Left renal cortex interstitium (tissue), 4 donors: ENCODE data around the gene LAMP1. TPM values are rescaled to one million over a fixed set of nuclear protein-coding genes. Genes with fewer than 3 reads are reported as not detected.
A peak's percentile ranks its signal among the peaks of the same experiment; 100 is the strongest.
"Not testable (repeated sequence)": the region's sequence is repeated elsewhere in the genome, so short reads cannot be mapped to it uniquely, and the experiment has no call there.

ENCODE experiments used
- DNase-seq, 4 donors: peaks; one replicate each; pipeline ENCODE4 v3.0.0-alpha.2; 2013; ENCODE audit warnings: low read depth in 4 of 4, low spot score in 2 of 4, missing footprints in 1 of 4
- polyA plus RNA-seq, 4 donors: library from polyadenylated mRNA; unstranded; fragments of 120-200 nt; gene quantifications; one replicate each; pipeline ENCODE4 v1.2.1, GENCODE V29; 2013; ENCODE audit not compliant: insufficient read length in 4 of 4

LAMP1 gene, protein sequence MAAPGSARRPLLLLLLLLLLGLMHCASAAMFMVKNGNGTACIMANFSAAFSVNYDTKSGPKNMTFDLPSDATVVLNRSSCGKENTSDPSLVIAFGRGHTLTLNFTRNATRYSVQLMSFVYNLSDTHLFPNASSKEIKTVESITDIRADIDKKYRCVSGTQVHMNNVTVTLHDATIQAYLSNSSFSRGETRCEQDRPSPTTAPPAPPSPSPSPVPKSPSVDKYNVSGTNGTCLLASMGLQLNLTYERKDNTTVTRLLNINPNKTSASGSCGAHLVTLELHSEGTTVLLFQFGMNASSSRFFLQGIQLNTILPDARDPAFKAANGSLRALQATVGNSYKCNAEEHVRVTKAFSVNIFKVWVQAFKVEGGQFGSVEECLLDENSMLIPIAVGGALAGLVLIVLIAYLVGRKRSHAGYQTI
- polyA plus RNA-seq, result 100 to 1,000 TPM; 174 to 193 (median 182) TPM

- peak; percentile 92 to 98 (median 94) for DNase-seq
Observed at GRCh38 chr13:113296823-113297369, at the start of gene LAMP1. TSS of gene LAMP1 (plus strand) at chr13:113297239. CDS start at chr13:113297435, 196 bp downstream.

GRCh38 chr13:113252516-113253095 is 44.4 kb upstream of the LAMP1 start:
- DNase-seq, result no peak

GRCh38 chr13:113257908-113258307 is 39.1 kb upstream of the LAMP1 start:
- DNase-seq, result not testable (repeated sequence)

GRCh38 chr13:113258321-113259054 is 38.6 kb upstream of the LAMP1 start:
- no peak for DNase-seq

- DNase-seq, result no peak
Observed at GRCh38 chr13:113260996-113261395, 36.0 kb upstream of the LAMP1 start.

DNA sequence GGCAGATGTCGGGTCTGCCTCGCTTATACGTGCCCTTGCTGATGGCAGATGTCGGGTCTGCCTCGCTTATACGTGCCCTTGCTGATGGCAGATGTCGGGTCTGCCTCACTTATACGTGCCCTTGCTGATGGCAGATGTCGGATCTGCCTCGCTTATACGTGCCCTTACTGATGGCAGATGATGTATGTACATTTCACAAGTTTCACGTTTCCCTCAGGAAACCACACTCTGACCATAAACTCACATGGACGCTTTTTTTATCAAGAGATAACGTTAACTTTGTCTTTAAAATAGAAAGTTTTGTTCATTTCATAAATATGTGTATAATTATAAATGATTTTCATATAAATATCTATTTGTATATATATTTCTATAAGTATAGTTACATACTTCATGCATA is 34.0 kb upstream of the LAMP1 start:
- DNase-seq, result not testable (repeated sequence)

GRCh38 chr13:113267642-113268405 is 29.2 kb upstream of the LAMP1 start:
- no peak for DNase-seq

DNA sequence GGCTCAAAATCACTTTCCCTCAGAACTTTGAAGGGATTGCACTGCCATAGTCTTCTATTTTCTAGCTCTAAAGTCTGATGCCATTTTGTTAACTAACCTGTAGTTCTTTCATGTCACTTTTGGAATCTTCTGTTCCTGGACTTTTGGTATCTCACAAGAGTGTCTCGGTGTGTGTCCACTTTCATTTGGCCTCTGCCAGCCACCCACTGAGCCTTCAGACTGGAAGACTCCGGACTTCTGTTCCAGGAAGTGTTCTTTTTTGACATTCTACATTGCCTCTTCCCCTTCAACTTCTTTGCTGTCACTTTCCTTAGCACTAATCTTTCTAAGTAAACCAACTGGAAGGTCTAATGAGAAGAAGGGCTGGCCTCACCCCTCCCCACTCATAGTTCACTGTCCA is 25.0 kb upstream of the LAMP1 start:
- DNase-seq, result no peak

GRCh38 chr13:113272701-113273181 is 24.3 kb upstream of the LAMP1 start:
- no peak for DNase-seq

DNA sequence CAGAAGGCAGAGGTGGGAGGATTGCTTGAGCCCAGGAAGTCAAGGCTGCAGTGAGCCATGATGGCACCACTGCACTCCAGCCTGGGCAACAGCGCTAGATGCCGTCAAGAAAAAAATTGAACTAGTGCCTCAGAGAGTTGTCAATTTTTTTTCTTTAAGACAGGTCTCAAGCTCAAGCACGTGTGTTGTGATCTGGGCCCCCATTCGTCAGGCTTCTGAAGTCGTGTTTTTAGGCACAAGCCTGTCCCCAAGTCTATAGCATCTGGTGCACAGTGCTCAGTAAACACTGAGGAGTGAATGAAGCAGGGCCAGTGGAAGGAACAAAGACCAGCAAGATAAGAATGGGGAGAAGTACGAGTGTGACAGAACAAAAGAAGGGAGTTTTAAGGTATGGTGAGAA is 23.7 kb upstream of the LAMP1 start:
- DNase-seq, result no peak

GRCh38 chr13:113273851-113274590 is 23.0 kb upstream of the LAMP1 start:
- DNase-seq, result no peak

DNA sequence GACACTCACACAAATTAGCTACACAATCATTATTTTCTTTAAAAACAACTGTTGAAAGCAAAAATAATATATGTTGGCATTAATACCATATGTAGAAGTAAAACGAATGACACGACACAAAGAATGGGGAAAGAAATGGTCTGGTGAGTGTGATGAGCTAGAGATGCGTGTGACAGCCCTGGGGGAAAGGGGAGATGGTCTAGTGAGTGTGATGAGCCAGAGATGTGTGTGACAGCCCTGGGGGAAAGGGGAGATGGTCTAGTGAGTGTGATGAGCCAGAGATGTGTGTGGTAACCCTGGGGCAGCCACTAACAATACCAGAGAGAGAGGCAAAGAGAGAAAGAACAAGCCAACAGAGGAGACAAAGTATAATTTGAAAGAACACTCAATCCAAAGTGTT is 22.3 kb upstream of the LAMP1 start:
- DNase-seq, result no peak

- no peak for DNase-seq
Observed at GRCh38 chr13:113275387-113275786, 21.7 kb upstream of the LAMP1 start.

DNA sequence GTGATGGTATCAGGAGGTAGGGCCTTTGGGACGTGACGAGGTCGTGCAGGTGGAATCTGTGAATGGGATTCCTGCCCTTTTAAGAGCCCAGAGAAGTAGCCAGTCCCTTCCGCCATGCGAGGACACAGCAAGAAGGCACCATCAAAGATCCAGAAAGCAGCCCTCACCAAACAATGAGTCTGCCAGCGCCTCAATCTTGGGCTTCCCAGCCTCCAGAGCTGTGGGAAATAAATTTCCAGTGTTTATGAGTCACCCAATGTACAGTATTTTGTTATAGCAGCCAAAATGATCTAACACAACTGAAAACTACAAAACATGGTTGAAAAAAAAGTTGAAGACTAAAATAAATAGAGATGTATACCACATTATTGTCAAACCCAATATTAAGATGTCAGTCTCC is 16.9 kb upstream of the LAMP1 start:
- DNase-seq, result no peak

DNA sequence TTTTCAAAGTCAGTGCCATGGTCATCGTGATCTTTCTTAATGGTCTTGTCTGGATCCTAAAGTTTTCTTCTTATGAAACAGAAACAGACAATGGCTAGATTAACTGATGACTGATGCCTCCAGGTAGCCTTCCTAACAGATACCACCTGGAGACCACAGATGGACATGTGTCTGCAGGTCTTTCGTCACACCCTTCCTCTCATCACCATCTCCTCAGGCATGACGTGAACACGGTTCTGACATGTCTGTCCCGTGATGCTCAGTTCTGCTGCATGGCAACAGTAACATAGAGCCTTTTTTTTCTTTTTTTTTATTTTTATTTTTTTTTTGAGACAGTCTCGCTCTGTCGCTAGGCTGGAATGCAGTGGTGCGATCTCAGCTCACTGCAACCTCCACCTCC is 13.1 kb upstream of the LAMP1 start:
- DNase-seq, result no peak

DNA sequence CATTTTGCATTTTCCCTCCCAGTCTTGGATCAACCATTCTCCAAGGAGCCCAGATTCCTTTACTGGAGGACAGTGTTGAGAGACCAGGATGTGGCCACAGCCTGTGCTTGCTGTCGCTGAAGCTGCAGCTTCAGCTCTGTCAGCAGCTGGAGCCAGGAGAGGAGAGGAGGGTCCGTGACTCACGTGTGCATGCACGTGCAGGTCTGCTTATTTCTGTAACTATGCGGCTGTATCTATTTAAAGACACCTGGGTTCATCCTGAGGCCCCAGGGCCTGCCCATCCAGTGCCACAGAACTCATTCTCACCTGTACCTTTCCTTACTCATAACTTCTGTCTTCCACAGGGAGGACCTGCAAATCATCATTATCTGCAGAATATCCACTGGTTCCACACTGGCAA is 8.2 kb upstream of the LAMP1 start:
- no peak for DNase-seq

- DNase-seq, result no peak
Observed at GRCh38 chr13:113291129-113291528, 5.9 kb upstream of the LAMP1 start.

DNA sequence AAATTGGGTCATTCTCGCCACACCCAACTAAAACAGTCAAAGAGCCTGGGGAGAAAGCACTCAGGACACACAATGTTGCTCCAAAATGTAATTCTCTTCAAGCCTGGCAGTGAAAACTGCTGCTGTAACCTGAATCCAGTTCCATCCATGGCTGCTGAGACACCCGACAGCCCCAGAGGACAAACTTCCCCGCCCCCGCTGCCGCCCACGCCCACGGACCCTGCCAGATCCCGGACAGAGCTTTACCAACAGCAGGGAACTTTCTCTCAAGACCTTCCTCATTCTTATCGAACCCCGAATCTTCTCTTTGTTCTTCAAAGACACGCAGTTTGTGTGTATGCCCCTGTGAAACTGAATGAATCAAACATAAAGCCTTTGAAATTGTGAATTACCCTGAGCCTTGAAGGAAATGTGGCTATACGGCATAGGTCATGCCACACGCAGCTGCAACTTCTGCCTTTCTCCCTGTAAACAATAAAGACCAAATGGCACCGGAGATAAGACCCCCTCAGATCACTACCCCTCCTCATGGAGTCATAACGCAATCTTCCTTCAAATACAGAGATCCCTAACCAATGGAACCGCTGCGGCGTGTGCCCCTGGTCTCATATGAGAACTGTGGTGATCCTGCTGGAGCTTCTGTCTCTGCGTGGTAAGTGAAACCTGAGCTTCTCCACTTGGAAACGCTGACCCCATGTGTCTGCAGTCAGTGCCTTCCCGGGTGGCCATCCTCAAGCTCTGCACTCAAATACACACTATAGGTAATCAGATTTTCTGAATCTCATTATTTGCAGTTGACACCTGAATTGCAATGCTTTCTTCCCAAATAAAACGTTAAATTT is 4.8 kb upstream of the LAMP1 start:
- DNase-seq, result no peak

GRCh38 chr13:113293686-113294085 is 3.4 kb upstream of the LAMP1 start:
- DNase-seq, result no peak
